GM19351 (cell line): ENCODE measurements around the gene COLEC12.

ENCODE experiments used
- ATAC-seq: cut with Tn5 transposase; IDR thresholded peaks from one replicate; pipeline ENCODE4 v1.9.1; 2021; ENCODE audit warnings: mild to moderate bottlenecking, moderate library complexity; ENCODE audit not compliant: unreplicated experiment

The COLEC12 gene

GRCh38 chr18:364256-364826 is 136.2 kb downstream of the COLEC12 start:
- no peak for ATAC-seq

GRCh38 chr18:363301-364085 is 137.0 kb downstream of the COLEC12 start:
- no peak for ATAC-seq

- no peak for ATAC-seq
Measured at GRCh38 chr18:362311-363290, 137.9 kb downstream of the COLEC12 start.

DNA sequence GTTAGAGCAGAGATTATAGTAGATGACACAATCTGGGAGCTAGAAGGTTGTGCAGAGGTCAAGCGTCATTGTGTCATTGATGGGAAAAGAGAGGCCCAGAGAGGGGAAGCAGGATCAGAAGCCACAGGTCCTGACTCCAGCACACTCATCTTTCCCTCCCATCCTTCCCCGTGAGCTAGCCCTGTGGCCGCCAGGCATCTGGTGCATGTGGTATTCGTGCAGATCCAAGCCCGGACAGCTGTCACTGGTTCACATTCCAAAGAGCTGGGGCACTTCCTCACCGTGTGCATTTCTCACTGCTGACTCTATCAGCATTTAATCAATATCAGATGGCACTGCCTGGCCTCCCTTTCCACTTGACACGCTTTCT is 138.6 kb downstream of the COLEC12 start:
- no peak for ATAC-seq

GRCh38 chr18:361100-361732 is 139.3 kb downstream of the COLEC12 start:
- ATAC-seq: no peak

DNA sequence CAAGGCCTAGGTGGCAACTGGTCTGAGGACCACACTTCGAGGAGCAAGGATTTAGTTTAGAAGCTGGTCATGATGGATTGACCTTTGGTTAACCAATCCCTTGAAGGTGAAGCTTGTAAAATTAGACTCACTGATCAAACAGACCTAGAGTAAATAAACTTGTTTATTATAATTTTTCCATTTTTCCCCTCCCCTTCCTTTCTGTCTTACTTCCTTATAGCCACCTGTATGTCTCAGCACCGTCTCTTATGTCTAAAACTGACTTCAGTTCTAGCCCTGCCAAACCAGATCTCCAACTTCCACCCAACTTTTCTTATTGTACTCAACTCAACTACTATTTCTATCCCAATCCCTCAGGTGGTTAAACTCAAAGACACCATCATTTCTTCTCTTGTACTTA is 139.8 kb downstream of the COLEC12 start:
- ATAC-seq: no peak

GRCh38 chr18:356778-357177 is 143.7 kb downstream of the COLEC12 start:
- ATAC-seq: no peak

GRCh38 chr18:355678-356077 is 144.8 kb downstream of the COLEC12 start:
- no peak for ATAC-seq

GRCh38 chr18:354471-354870 is 146.0 kb downstream of the COLEC12 start:
- ATAC-seq: no peak

GRCh38 chr18:354003-354402 is 146.5 kb downstream of the COLEC12 start:
- ATAC-seq: no peak

DNA sequence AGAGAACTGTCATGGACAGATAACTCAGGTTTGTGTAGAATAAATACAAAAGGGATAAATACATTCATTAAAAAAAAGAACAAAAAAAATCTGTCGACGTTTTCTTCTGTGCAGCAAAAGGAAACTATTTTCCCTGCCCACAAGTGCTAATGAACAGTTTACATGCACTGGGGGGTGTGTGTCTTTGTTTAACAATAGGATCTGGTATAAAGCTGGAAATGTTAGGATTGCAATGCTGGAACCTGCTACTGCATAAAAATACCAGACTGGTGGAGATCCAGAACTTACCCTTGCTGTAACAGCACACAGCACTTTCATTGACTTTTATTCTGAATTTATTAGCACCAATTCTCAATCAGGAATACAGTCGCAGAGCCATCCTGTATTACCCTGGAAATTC is 148.1 kb downstream of the COLEC12 start:
- ATAC-seq: no peak

DNA sequence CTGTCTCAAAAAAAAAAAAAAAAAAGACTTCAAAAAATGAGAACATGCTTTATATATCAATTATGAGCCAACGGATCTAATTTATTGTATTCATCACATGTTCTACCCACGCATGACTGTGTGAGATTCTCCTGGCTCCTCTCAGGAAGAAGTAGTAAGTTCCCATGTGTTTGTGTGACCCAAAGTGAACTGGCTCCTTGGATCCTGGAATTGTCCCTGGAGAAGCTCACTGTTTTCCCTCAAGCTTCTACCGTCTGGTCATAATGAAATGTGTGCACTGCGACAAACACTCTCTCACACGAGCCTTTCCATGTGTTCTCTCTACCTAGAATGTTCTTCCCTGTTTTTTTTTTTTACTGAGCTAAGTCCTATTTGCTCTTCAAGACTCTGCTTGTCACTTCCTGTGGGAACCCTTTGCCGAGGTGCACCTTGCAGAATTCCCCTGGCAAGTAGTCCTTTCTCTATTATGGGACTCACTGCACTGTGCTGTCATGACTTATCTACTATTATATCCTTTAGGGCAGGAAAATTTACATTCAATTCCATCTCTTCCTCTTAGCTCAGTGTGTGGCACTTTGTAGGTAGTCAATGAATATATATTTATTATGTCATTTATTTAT is 149.4 kb downstream of the COLEC12 start:
- ATAC-seq: no peak

GRCh38 chr18:346600-346999 is 153.9 kb downstream of the COLEC12 start:
- no peak for ATAC-seq

- no peak for ATAC-seq
Measured at GRCh38 chr18:341102-341501, 159.4 kb downstream of the COLEC12 start.

DNA sequence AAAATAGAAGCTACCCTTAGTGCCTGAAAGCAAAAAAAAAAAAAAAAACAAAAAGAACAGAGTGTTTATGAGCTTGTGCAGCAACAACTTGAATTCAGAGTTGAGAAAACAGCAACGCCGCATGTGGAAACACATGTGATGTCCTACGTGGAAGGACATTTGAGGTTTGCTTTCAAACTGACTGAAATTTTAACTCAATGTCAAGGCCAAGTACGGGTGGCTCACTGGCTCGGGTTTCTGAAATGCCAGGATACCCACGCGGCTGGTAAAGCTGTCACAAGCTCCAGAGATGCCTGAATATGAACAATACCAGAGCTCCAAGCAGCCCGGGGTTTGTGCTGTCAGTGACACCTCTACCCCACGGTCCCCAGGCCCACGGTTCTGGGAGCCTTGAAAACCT is 160.5 kb downstream of the COLEC12 start:
- no peak for ATAC-seq

GRCh38 chr18:339200-339599 is 161.3 kb downstream of the COLEC12 start:
- no peak for ATAC-seq

GRCh38 chr18:336713-337112 is 163.8 kb downstream of the COLEC12 start:
- no peak for ATAC-seq

GRCh38 chr18:335733-336132 is 164.8 kb downstream of the COLEC12 start:
- no peak for ATAC-seq

DNA sequence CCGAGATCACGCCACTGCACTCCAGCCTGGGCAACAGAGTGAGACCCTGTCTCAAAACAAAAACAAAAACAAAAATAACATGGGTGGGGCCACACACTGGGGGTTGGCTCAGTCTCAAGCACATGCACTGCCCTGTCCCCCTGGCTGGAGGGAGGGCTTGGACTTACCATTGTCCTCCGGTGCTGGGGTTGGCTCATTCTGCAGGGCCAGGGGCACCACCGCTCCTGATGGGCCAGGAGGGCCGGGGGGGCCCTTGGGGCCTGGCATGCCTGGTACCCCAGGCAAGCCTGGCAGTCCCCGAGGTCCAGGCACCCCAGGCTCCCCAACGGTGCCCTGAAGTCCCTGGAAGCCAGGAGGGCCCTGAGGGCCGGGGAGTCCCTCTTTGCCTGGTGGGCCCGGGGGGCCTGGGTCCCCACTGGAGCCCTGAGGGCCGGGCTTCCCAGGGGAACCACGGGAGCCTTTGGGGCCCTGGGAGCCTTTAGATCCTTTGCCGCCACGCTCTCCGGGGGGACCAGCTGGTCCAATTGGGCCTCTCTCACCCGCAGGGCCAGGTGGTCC is 165.8 kb downstream of the COLEC12 start:
- no peak for ATAC-seq

DNA sequence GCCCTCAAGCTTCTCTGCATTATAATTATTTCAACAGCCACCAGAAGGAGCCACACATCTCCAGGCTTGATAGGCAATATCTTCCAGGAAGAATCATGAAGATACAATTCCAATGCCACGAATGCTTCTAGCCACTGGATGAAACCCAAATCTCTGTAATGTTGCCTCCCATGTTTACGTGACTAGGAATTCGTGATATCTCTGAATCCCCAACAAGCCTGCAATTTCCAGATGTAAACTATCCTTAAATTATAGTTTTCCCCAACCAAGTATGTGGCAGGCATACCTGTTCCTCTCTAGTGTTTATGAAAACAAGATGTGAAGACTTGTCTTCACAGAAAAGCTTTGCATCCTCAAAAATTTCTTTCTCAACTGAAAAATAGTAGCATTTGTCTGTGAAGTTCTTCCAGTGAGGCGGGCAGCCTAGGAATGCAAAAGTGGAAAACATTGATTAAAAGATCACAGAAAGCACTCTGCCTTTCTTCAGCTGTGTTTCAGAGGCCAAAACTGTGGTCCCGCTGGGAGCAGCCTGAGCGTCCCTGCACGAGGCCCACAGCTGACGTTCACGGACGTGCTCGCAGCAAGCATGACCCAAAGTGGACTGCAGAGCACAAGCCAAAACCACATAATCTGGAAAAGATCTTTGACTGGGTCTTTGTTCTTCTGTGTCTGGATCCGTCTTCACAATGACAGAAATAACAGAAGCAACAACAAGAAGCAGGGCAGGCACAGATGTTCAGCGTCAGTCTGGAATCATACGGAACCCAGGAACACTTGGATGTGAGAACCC is 167.6 kb downstream of the COLEC12 start:
- ATAC-seq: no peak
